ENCODE data around the gene BTNL2. TPM values are rescaled to one million over a fixed set of nuclear protein-coding genes. Genes with fewer than 3 reads are reported as not detected.

Gene BTNL2
- total RNA-seq, 3 donors from 2014 or later (not counting 1 experiment from before 2014, with no cell fraction given) = not detected

- Mint-ChIP-seq H3K36me3 (no peaks in the 10 kb centered on the region), H3K9me3 (no peaks in the 10 kb centered on the region), H3K27ac (no peak overlapping the region), H3K4me3 (no peak overlapping the region), H3K27me3 (ENCODE audit: low read depth in 2 of 2) (peaks cover 43 to 57% of the 10 kb centered on the region in 2 donors), H3K4me1 (no peaks in the 10 kb centered on the region)
- 87% methylated on average over 8 of the region's 9 CpGs for WGBS (ENCODE audit: insufficient coverage)
- intact Hi-C loops (cut with micrococcal nuclease) = no loop called here
- no peak for ATAC-seq
- no peak overlapping the region for H3K4me3 ChIP-seq (ENCODE audit: low read length)
- H3K9me3 ChIP-seq (ENCODE audit: control insufficient read depth, insufficient read depth, low read length) = no peaks in the 10 kb centered on the region
- no peaks in the 10 kb centered on the region for H3K4me1 ChIP-seq (ENCODE audit: control insufficient read depth, insufficient read depth, low read length)
- TF ChIP-seq CTCF (IDR thresholded peaks at IDR 0.05) = no peak
- peaks cover 3% of the 10 kb centered on the region for H3K27me3 ChIP-seq (ENCODE audit: control insufficient read depth, insufficient read depth, low read length)
- H3K36me3 ChIP-seq (ENCODE audit: control insufficient read depth, insufficient read depth, low read length) = no peaks in the 10 kb centered on the region
- H3K27ac ChIP-seq (ENCODE audit: low read length) = no peak overlapping the region
- DNase-seq = no peak
Observed at GRCh38 chr6:32406197-32406596, 784 bp downstream of the BTNL2 start.

- peaks cover 3% of the 10 kb centered on the region for H3K27me3 ChIP-seq (ENCODE audit: control insufficient read depth, insufficient read depth, low read length)
- Mint-ChIP-seq H3K36me3 (no peaks in the 10 kb centered on the region), H3K4me1 (no peaks in the 10 kb centered on the region), H3K4me3 (no peak overlapping the region), H3K27me3 (ENCODE audit: low read depth in 2 of 2) (peaks cover 38 to 56% of the 10 kb centered on the region in 2 donors), H3K27ac (no peak overlapping the region), H3K9me3 (no peaks in the 10 kb centered on the region)
- no peak for DNase-seq
- no peak for TF ChIP-seq CTCF (IDR thresholded peaks at IDR 0.05)
- no peak overlapping the region for H3K27ac ChIP-seq (ENCODE audit: low read length)
- H3K4me1 ChIP-seq (ENCODE audit: control insufficient read depth, insufficient read depth, low read length) = no peaks in the 10 kb centered on the region
- WGBS (ENCODE audit: insufficient coverage) = 50% methylated on average over 1 of the region's 1 CpG
- H3K4me3 ChIP-seq (ENCODE audit: low read length) = no peak overlapping the region
- H3K9me3 ChIP-seq (ENCODE audit: control insufficient read depth, insufficient read depth, low read length) = no peaks in the 10 kb centered on the region
- no peaks in the 10 kb centered on the region for H3K36me3 ChIP-seq (ENCODE audit: control insufficient read depth, insufficient read depth, low read length)
- ATAC-seq = no peak
- intact Hi-C loops (cut with micrococcal nuclease) = no loop called here
Observed at GRCh38 chr6:32405656-32406055, 1.3 kb downstream of the BTNL2 start.

- Mint-ChIP-seq H3K27ac (no peak overlapping the region), H3K27me3 (ENCODE audit: low read depth in 2 of 2) (peaks cover 32 to 61% of the 10 kb centered on the region in 2 donors), H3K9me3 (no peaks in the 10 kb centered on the region), H3K36me3 (no peaks in the 10 kb centered on the region), H3K4me3 (no peak overlapping the region), H3K4me1 (no peaks in the 10 kb centered on the region)
- DNase-seq = no peak
- TF ChIP-seq CTCF (IDR thresholded peaks at IDR 0.05) = no peak
- WGBS (ENCODE audit: insufficient coverage) = 87% methylated on average over 8 of the region's 8 CpGs
- intact Hi-C loops (cut with micrococcal nuclease) = no loop called here
- Histone ChIP-seq H3K4me3 (ENCODE audit: low read length) (no peak overlapping the region), H3K36me3 (ENCODE audit: control insufficient read depth, insufficient read depth, low read length) (no peaks in the 10 kb centered on the region), H3K4me1 (ENCODE audit: control insufficient read depth, insufficient read depth, low read length) (no peaks in the 10 kb centered on the region), H3K9me3 (ENCODE audit: control insufficient read depth, insufficient read depth, low read length) (no peaks in the 10 kb centered on the region), H3K27me3 (ENCODE audit: control insufficient read depth, insufficient read depth, low read length) (peaks cover 3% of the 10 kb centered on the region), H3K27ac (ENCODE audit: low read length) (no peak overlapping the region)
- ATAC-seq = no peak
Observed at GRCh38 chr6:32402812-32403211, 4.2 kb downstream of the BTNL2 start.

- peaks cover 27 to 49% of the 10 kb centered on the region in 2 donors for H3K27me3 Mint-ChIP-seq (ENCODE audit: low read depth in 2 of 2)
- no peaks in the 10 kb centered on the region for H3K36me3 ChIP-seq (ENCODE audit: control insufficient read depth, insufficient read depth, low read length)
- no peak for TF ChIP-seq CTCF (IDR thresholded peaks at IDR 0.05)
- no peaks in the 10 kb centered on the region for H3K4me1 ChIP-seq (ENCODE audit: control insufficient read depth, insufficient read depth, low read length)
- H3K9me3 Mint-ChIP-seq = no peaks in the 10 kb centered on the region
- no peak overlapping the region for H3K4me3 Mint-ChIP-seq
- ATAC-seq (no peak), DNase-seq (no peak)
- H3K36me3 Mint-ChIP-seq = no peaks in the 10 kb centered on the region
- 44% methylated on average over 3 of the region's 4 CpGs for WGBS (ENCODE audit: insufficient coverage)
- no peak overlapping the region for H3K4me3 ChIP-seq (ENCODE audit: low read length)
- H3K4me1 Mint-ChIP-seq = no peaks in the 10 kb centered on the region
- no peaks in the 10 kb centered on the region for H3K27me3 ChIP-seq (ENCODE audit: control insufficient read depth, insufficient read depth, low read length)
- no peak overlapping the region for H3K27ac Mint-ChIP-seq
- H3K9me3 ChIP-seq (ENCODE audit: control insufficient read depth, insufficient read depth, low read length) = no peaks in the 10 kb centered on the region
- H3K27ac ChIP-seq (ENCODE audit: low read length) = no peak overlapping the region
- intact Hi-C loops (cut with micrococcal nuclease) = no loop called here
Observed at GRCh38 chr6:32401284-32401963, 5.6 kb downstream of the BTNL2 start.

Data from natural killer cell (primary cell).